Neural cell (in vitro differentiated cells): Measurements from ENCODE around the gene MRRF. TPM values are rescaled to one million over a fixed set of nuclear protein-coding genes. Genes with fewer than 3 reads are reported as not detected.

Experiments
- H2AFZ ChIP-seq: fragments of 200-600, 300-800 bp; sonication (generic), shearing (Covaris generic); 2 replicates; pipeline ENCODE4 v1.6.0; 2014; ENCODE audit warnings: low read depth, mild to moderate bottlenecking, antibody characterized with exemption, low read length, moderate library complexity
- H3F3A ChIP-seq: fragments of 200-600 bp; shearing (Covaris generic); 2 replicates; pipeline ENCODE4 v1.6.1; 2016; ENCODE audit warnings: mild to moderate bottlenecking, moderate library complexity, mixed read lengths, antibody characterized with exemption, low read length; ENCODE audit not compliant: insufficient read depth, poor library complexity, severe bottlenecking
- H3K27ac ChIP-seq: fragments of 200-600, 300-800 bp; sonication (generic), shearing (Covaris generic); 2 replicates; pipeline ENCODE4 v1.5.1; 2014; ENCODE audit warnings: mild to moderate bottlenecking, low read length, moderate library complexity
- H3K27me3 ChIP-seq: fragments of 300-800, 200-600 bp; sonication (generic), shearing (Covaris generic); 2 replicates; pipeline ENCODE4 v1.6.0; 2014; ENCODE audit warnings: mild to moderate bottlenecking, low read depth, low read length, moderate library complexity; ENCODE audit not compliant: insufficient read depth
- H3K36me3 ChIP-seq: fragments of 300-800, 200-600 bp; sonication (generic), shearing (Covaris generic); 2 replicates; pipeline ENCODE4 v1.5.1; 2014; ENCODE audit warnings: mild to moderate bottlenecking, antibody characterized with exemption, low read length, moderate library complexity; ENCODE audit not compliant: insufficient read depth
- H3K4me2 ChIP-seq: fragments of 300-800, 200-600 bp; sonication (generic), shearing (Covaris generic); 2 replicates; pipeline ENCODE4 v1.6.0; 2014; ENCODE audit warnings: mild to moderate bottlenecking, low read length
- H3K4me3 ChIP-seq: fragments of 300-800, 200-600 bp; sonication (generic), shearing (Covaris generic); 2 replicates; pipeline ENCODE4 v1.5.1; 2014; ENCODE audit warnings: mild to moderate bottlenecking, low read length, moderate library complexity
- H3K79me2 ChIP-seq: fragments of 200-600 bp; shearing (Covaris generic); replicated peaks from 2 replicates; pipeline ENCODE4 v1.6.0; 2014; ENCODE audit warnings: mild to moderate bottlenecking, low read length, moderate library complexity; ENCODE audit not compliant: insufficient read depth
- H3K9ac ChIP-seq: fragments of 300-800, 200-600 bp; sonication (generic), shearing (Covaris generic); 2 replicates; pipeline ENCODE4 v1.6.1; 2016; ENCODE audit warnings: mild to moderate bottlenecking, low read length, mixed read lengths
- H3K9me2 ChIP-seq: fragments of 200-600 bp; shearing (Covaris generic); 2 replicates; pipeline ENCODE4 v1.6.1; 2016; ENCODE audit warnings: mild to moderate bottlenecking, low read length, mixed read lengths; ENCODE audit not compliant: insufficient read depth
- H3K9me3 ChIP-seq: fragments of 200-600, 300-800 bp; sonication (generic), shearing (Covaris generic); 2 replicates; pipeline ENCODE4 v1.6.1; 2016; ENCODE audit warnings: mild to moderate bottlenecking, mixed run types, low read length, moderate library complexity, mixed read lengths
- H4K20me1 ChIP-seq: fragments of 200-600 bp; shearing (Covaris generic); 2 replicates; pipeline ENCODE4 v1.6.1; 2016; ENCODE audit warnings: mild to moderate bottlenecking, mixed run types; ENCODE audit not compliant: insufficient read depth
- CTCF ChIP-seq: fragments of 450-650 bp; IDR thresholded peaks from 2 replicates; pipeline ENCODE4 v1.5.1; 2014; ENCODE audit warnings: antibody characterized with exemption, mild to moderate bottlenecking, moderate library complexity; ENCODE audit not compliant: poor library complexity, severe bottlenecking
- EP300 ChIP-seq: fragments of 450-650 bp; conservative IDR thresholded peaks from 2 replicates; pipeline ENCODE4 v1.6.1; 2014; ENCODE audit warnings: antibody characterized with exemption, mild to moderate bottlenecking, moderate library complexity; ENCODE audit not compliant: poor library complexity, severe bottlenecking
- EZH2 ChIP-seq: fragments of 200-600, 300-800 bp; shearing (Covaris generic), sonication (generic); IDR thresholded peaks from 2 replicates; pipeline ENCODE4 v1.6.1; 2014; ENCODE audit warnings: antibody characterized with exemption, low read length, borderline replicate concordance, mild to moderate bottlenecking; ENCODE audit not compliant: insufficient read depth, poor library complexity, severe bottlenecking
- MXI1 ChIP-seq: fragments of 450-650 bp; conservative IDR thresholded peaks from 2 replicates; pipeline ENCODE4 v1.6.1; 2014; ENCODE audit warnings: antibody characterized with exemption, mild to moderate bottlenecking; ENCODE audit not compliant: poor library complexity, severe bottlenecking
- POLR2AphosphoS5 ChIP-seq: IDR thresholded peaks from 2 replicates; pipeline ENCODE4 v1.6.1; 2012
- RAD21 ChIP-seq: fragments of 450-650 bp; conservative IDR thresholded peaks from 2 replicates; pipeline ENCODE4 v1.6.1; 2014; ENCODE audit warnings: antibody characterized with exemption, mild to moderate bottlenecking, moderate library complexity
- REST ChIP-seq: IDR thresholded peaks from 2 replicates; pipeline ENCODE4 v1.6.1; 2012; ENCODE audit warnings: borderline replicate concordance
- SMC3 ChIP-seq: fragments of 450-650 bp; conservative IDR thresholded peaks from 2 replicates; pipeline ENCODE4 v1.6.1; 2014; ENCODE audit warnings: antibody characterized with exemption, mild to moderate bottlenecking, moderate library complexity; ENCODE audit not compliant: poor library complexity
- TAF1 ChIP-seq: IDR thresholded peaks from 2 replicates; pipeline ENCODE4 v1.6.1; 2012; ENCODE audit warnings: low read depth
- polyA plus RNA-seq: library from polyadenylated mRNA; depleted of rRNA; stranded (reverse); fragments of >200 nt; gene quantifications from 2 replicates; pipeline ENCODE4 v1.2.3, GENCODE V29; 2014

The MRRF gene
- polyA plus RNA-seq, 1 donor from 2014 or later, result 40.7 TPM

- Histone ChIP-seq H2AFZ (no peak overlapping the region), H3F3A (no peaks in the 10 kb centered on the region), H3K4me3 (no peak overlapping the region), H3K27ac (no peak overlapping the region), H3K9me3 (no peaks in the 10 kb centered on the region), H3K4me2 (no peak overlapping the region), H3K36me3 (no peaks in the 10 kb centered on the region), H3K9me2 (no peaks in the 10 kb centered on the region), H3K27me3 (no peaks in the 10 kb centered on the region), H3K79me2 (no peaks in the 10 kb centered on the region), H3K9ac (no peak overlapping the region), H4K20me1 (no peaks in the 10 kb centered on the region)
- TF ChIP-seq REST (no peak), EZH2 (no peak), RAD21 (no peak), TAF1 (no peak), POLR2AphosphoS5 (no peak), SMC3 (no peak), EP300 (no peak), MXI1 (no peak), CTCF (no peak)
Measured at GRCh38 chr9:122334916-122335315, 70.2 kb downstream of the MRRF start.

- H3K79me2 ChIP-seq, result no peaks in the 10 kb centered on the region
- no peak overlapping the region for H3K4me3 ChIP-seq
- H3K27ac ChIP-seq, result no peak overlapping the region
- H3K27me3 ChIP-seq, result no peaks in the 10 kb centered on the region
- no peaks in the 10 kb centered on the region for H3K9me2 ChIP-seq
- TF ChIP-seq MXI1 (no peak), TAF1 (no peak), REST (no peak), RAD21 (no peak), SMC3 (no peak), EP300 (no peak), POLR2AphosphoS5 (no peak), CTCF (no peak), EZH2 (no peak)
- H3K9me3 ChIP-seq, result no peaks in the 10 kb centered on the region
- no peak overlapping the region for H3K9ac ChIP-seq
- no peaks in the 10 kb centered on the region for H4K20me1 ChIP-seq
- no peaks in the 10 kb centered on the region for H3K36me3 ChIP-seq
- H3K4me2 ChIP-seq, result no peak overlapping the region
- no peak overlapping the region for H2AFZ ChIP-seq
- H3F3A ChIP-seq, result no peaks in the 10 kb centered on the region
Measured at GRCh38 chr9:122336189-122336588, 71.5 kb downstream of the MRRF start.
